HG03354 (cell line): ENCODE measurements around the gene SLC1A1.
A peak's percentile ranks its signal among the peaks of the same experiment; 100 is the strongest.

Experiments
- ATAC-seq: cut with Tn5 transposase; IDR thresholded peaks from one replicate; pipeline ENCODE4 v1.9.1; 2021; ENCODE audit warnings: mild to moderate bottlenecking; ENCODE audit not compliant: unreplicated experiment, poor library complexity, severe bottlenecking

Gene SLC1A1

GRCh38 chr9:4489919-4490704 lies at the start of gene SLC1A1:
SLC1A1 (plus strand) TSS chr9:4490468; CDS start chr9:4490680, 212 bp downstream.
- peak; percentile 67 for ATAC-seq

GRCh38 chr9:4442806-4443205 lies 47.5 kb upstream of the SLC1A1 start:
- no peak for ATAC-seq

GRCh38 chr9:4443439-4443838 lies 46.8 kb upstream of the SLC1A1 start:
- ATAC-seq: no peak

GRCh38 chr9:4461437-4461836 lies 28.8 kb upstream of the SLC1A1 start:
- ATAC-seq: no peak

- no peak for ATAC-seq
Measured at GRCh38 chr9:4463824-4464223, 26.4 kb upstream of the SLC1A1 start.

GRCh38 chr9:4464911-4465513 lies 25.3 kb upstream of the SLC1A1 start:
- ATAC-seq: peak; percentile 96

- ATAC-seq: no peak
Measured at GRCh38 chr9:4465910-4466309, 24.4 kb upstream of the SLC1A1 start.

GRCh38 chr9:4475301-4475700 lies 15.0 kb upstream of the SLC1A1 start:
- no peak for ATAC-seq

GRCh38 chr9:4486176-4486575 lies 4.1 kb upstream of the SLC1A1 start:
- ATAC-seq: no peak

GRCh38 chr9:4489562-4489918 lies 728 bp upstream of the SLC1A1 start:
- ATAC-seq: peak; percentile 1

GRCh38 chr9:4490705-4491625 lies 697 bp downstream of the SLC1A1 start:
- peak; percentile 21 for ATAC-seq

- no peak for ATAC-seq
Measured at GRCh38 chr9:4491626-4491975, 1.3 kb downstream of the SLC1A1 start.

- ATAC-seq: no peak
Measured at GRCh38 chr9:4494332-4494731, 4.1 kb downstream of the SLC1A1 start.

GRCh38 chr9:4494806-4495205 lies 4.5 kb downstream of the SLC1A1 start:
- ATAC-seq: no peak

- no peak for ATAC-seq
Measured at GRCh38 chr9:4495537-4495936, 5.3 kb downstream of the SLC1A1 start.

- ATAC-seq: no peak
Measured at GRCh38 chr9:4496497-4496896, 6.2 kb downstream of the SLC1A1 start.

- ATAC-seq: no peak
Measured at GRCh38 chr9:4497395-4497794, 7.1 kb downstream of the SLC1A1 start.

- ATAC-seq: no peak
Measured at GRCh38 chr9:4497855-4498254, 7.6 kb downstream of the SLC1A1 start.

- ATAC-seq: no peak
Measured at GRCh38 chr9:4499917-4500316, 9.6 kb downstream of the SLC1A1 start.

- ATAC-seq: no peak
Measured at GRCh38 chr9:4501147-4501507, 10.9 kb downstream of the SLC1A1 start.

GRCh38 chr9:4502444-4502843 lies 12.2 kb downstream of the SLC1A1 start:
- no peak for ATAC-seq
